ENCODE results near the gene MGAT5. TPM values are rescaled to one million over a fixed set of nuclear protein-coding genes. Genes with fewer than 3 reads are reported as not detected.

Gene MGAT5
- total RNA-seq, 6 donors from 2014 or later, result 25.3 to 65.5 (median 41.3) TPM

DNA sequence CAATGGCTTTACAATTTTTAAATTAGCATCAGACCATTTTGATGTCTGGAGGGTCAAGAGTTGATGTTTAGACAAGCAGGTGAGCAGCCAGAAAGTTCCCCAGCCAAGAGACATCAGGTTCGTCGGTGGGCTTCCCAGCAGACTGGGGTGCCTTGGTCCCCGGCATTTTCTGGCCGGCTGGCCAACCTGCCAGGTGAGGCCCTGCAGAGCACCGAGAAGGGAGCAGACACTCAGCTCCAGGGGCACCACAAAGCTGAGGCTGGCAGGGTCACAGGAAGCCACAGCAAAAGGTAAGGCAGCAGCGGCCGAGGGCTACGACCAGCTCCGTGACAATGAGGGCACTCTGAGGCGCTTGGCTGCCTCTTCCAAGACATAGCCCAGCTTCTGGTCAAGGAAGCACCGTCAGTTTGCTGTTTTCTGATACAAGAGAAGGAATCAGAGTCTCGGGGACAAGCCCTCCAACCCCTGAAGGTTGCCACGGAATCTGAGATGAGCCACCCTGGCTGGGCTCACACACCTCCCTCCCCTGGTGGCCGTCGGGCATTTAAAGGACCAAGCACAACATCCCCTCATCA, 229.0 kb downstream of the MGAT5 start:
- DNase-seq (no peak), ATAC-seq (ENCODE audit: low FRiP score in 2 of 2) (no peak)
- no peaks in the 10 kb centered on the region for H3K27me3 ChIP-seq
- TF ChIP-seq POLR2AphosphoS5 (IDR thresholded peaks at IDR 0.05) (no peak), EP300 (IDR thresholded peaks at IDR 0.05) (no peak), POLR2A (IDR thresholded peaks at IDR 0.05) (no peak)
- TF ChIP-seq, protein P1, sequence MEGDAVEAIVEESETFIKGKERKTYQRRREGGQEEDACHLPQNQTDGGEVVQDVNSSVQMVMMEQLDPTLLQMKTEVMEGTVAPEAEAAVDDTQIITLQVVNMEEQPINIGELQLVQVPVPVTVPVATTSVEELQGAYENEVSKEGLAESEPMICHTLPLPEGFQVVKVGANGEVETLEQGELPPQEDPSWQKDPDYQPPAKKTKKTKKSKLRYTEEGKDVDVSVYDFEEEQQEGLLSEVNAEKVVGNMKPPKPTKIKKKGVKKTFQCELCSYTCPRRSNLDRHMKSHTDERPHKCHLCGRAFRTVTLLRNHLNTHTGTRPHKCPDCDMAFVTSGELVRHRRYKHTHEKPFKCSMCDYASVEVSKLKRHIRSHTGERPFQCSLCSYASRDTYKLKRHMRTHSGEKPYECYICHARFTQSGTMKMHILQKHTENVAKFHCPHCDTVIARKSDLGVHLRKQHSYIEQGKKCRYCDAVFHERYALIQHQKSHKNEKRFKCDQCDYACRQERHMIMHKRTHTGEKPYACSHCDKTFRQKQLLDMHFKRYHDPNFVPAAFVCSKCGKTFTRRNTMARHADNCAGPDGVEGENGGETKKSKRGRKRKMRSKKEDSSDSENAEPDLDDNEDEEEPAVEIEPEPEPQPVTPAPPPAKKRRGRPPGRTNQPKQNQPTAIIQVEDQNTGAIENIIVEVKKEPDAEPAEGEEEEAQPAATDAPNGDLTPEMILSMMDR (IDR thresholded peaks at IDR 0.05), result no peak
- H3K4me3 ChIP-seq, result no peak overlapping the region
- no peak overlapping the region for H3K27ac ChIP-seq
- H3K36me3 ChIP-seq, result no peaks in the 10 kb centered on the region
- WGBS, 2 donors, result 92 to 93% methylated on average over 9 to 13 of the region's 15 CpGs
- no peaks in the 10 kb centered on the region for H3K9me3 ChIP-seq
- no peaks in the 10 kb centered on the region for H3K4me1 ChIP-seq

DNA sequence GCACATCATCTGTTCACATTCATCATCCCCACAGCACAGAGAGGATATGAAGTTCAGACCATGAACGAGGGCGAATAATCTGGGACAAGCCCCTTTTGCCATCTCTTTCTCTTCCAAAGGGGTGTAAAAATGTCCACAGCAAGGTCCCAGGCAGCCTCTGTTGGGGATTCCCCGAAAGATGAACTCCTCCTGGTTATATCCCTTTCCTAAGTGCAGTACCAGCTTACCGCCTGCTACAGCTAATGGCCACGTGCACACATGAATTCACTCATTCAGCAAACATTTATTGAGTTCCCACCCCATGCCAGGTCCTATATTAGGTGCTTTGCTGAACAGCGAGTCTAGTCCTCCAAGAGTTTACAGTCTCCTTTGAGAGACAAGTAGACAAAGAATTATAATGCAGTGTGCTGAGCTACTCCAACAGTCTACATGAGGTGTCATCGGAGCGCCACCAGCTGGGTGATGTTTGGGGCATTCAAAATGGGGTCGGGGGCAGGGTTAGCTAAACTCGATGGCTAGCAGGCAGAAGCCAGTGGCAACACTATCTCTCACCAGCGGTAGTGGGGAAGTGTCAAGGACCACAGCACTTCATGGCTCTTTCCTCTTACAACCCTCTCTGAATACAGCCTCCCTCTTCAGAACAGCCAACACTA, 236.0 kb downstream of the MGAT5 start:
- H3K4me3 ChIP-seq, result no peak overlapping the region
- H3K4me1 ChIP-seq, result no peaks in the 10 kb centered on the region
- TF ChIP-seq POLR2A (IDR thresholded peaks at IDR 0.05), result no peak
- TF ChIP-seq, protein P1 (IDR thresholded peaks at IDR 0.05), result no peak
- TF ChIP-seq POLR2AphosphoS5 (IDR thresholded peaks at IDR 0.05), result no peak
- TF ChIP-seq EP300 (IDR thresholded peaks at IDR 0.05), result no peak
- no peaks in the 10 kb centered on the region for H3K27me3 ChIP-seq
- 77 to 81% methylated on average over 11 of the region's 11 CpGs for WGBS, 2 donors
- ATAC-seq (ENCODE audit: low FRiP score in 2 of 2) (no peak), DNase-seq (no peak)
- H3K27ac ChIP-seq, result no peak overlapping the region
- no peaks in the 10 kb centered on the region for H3K9me3 ChIP-seq
- H3K36me3 ChIP-seq, result no peaks in the 10 kb centered on the region

DNA sequence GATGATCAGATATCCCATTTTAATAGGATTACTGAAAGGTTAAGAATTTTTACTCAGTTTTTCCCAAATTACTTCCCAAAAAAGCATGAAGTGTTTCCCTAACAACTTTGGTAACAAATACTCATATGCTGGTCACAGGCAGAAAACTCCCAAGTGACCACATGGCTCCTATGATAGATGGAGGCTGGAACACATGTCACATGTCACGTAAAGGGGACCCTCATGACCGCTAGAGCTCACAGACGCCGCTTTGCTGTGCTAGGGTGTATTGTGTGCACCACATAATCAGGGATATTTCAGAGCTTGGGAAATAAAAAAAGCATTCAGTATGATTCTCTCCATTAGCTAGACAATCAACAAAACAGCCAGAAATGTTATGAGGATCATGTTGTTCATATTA, 236.7 kb downstream of the MGAT5 start:
- no peaks in the 10 kb centered on the region for H3K27me3 ChIP-seq
- H3K9me3 ChIP-seq, result no peaks in the 10 kb centered on the region
- WGBS, 2 donors, result 84% methylated on average over 4 of the region's 4 CpGs
- no peaks in the 10 kb centered on the region for H3K36me3 ChIP-seq
- ATAC-seq (ENCODE audit: low FRiP score in 2 of 2) (no peak), DNase-seq (no peak)
- no peak overlapping the region for H3K4me3 ChIP-seq
- TF ChIP-seq, protein P1 (IDR thresholded peaks at IDR 0.05), result no peak
- TF ChIP-seq POLR2AphosphoS5 (IDR thresholded peaks at IDR 0.05), result no peak
- no peak for TF ChIP-seq POLR2A (IDR thresholded peaks at IDR 0.05)
- TF ChIP-seq EP300 (IDR thresholded peaks at IDR 0.05), result no peak
- no peaks in the 10 kb centered on the region for H3K4me1 ChIP-seq
- H3K27ac ChIP-seq, result no peak overlapping the region

DNA sequence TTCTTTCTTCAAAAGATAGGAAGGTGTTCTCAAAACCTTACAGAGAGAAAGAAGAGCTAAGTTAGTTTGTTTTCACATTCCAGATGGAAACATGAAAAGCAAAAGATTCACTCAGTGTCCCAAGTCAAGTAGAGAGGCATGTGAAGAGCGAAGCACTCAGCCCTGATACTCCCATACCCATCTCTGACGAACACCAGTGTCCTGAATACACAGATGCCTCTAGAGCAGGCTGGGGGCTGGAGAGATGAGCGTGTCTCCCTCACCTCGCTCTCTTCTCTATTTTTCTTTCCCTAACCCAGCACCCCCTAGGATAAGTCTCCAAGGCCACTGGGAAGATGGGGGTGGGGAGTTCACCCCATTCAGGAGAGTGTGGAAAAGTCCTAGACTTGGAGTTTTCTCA, 237.2 kb downstream of the MGAT5 start:
- Histone ChIP-seq H3K27ac (no peak overlapping the region), H3K27me3 (no peaks in the 10 kb centered on the region), H3K4me1 (no peaks in the 10 kb centered on the region), H3K36me3 (no peaks in the 10 kb centered on the region), H3K4me3 (no peak overlapping the region), H3K9me3 (no peaks in the 10 kb centered on the region)
- WGBS, 2 donors, result 85 to 91% methylated on average over 4 of the region's 4 CpGs
- no peak for DNase-seq
- TF ChIP-seq POLR2A (IDR thresholded peaks at IDR 0.05) (no peak), EP300 (IDR thresholded peaks at IDR 0.05) (no peak), POLR2AphosphoS5 (IDR thresholded peaks at IDR 0.05) (no peak)
- TF ChIP-seq, protein P1 (IDR thresholded peaks at IDR 0.05), result no peak
- no peak for ATAC-seq (ENCODE audit: low FRiP score in 2 of 2)
